K562 (cell line): Measurements from ENCODE around the gene HNRNPH3. TPM values are rescaled to one million over a fixed set of nuclear protein-coding genes. Genes with fewer than 3 reads are reported as not detected.

Source experiments
- CC2D1A ChIP-seq: fragments of 450-650 bp; IDR thresholded peaks from 2 replicates; pipeline ENCODE4 v1.6.1; 2017; ENCODE audit warnings: mild to moderate bottlenecking
- DPF2 ChIP-seq: fragments of 450-650 bp; IDR thresholded peaks from 2 replicates; pipeline ENCODE4 v1.6.1; 2016
- EP300 ChIP-seq: IDR thresholded peaks from 2 replicates; pipeline ENCODE4 v1.6.1; 2012; ENCODE audit warnings: low read length, improper control_type of control experiment
- ESRRB ChIP-seq: fragments of 250-450 bp; sonication (Bioruptor Pico); IDR thresholded peaks from 2 replicates; pipeline ENCODE4 v1.5.0; 2020; ENCODE audit warnings: mild to moderate bottlenecking, moderate library complexity, borderline replicate concordance
- FOXA3 ChIP-seq, 2 experiments: fragments of 450-650 bp in 1 of 2; sonication (generic) in 1 of 2; formaldehyde crosslinking; IDR thresholded peaks in 1 of 2; conservative IDR thresholded peaks in 1 of 2; 2 replicates each; pipeline versions ENCODE4 v1.4.0 to v1.8.0; 2020 to 2022; ENCODE audit warnings: mild to moderate bottlenecking in 2 of 2, missing genetic modification reagents in 1 of 2
- HDAC1 ChIP-seq, 2 experiments: fragments of 450-650 bp; IDR thresholded peaks; 2 replicates each; pipeline ENCODE4 v1.6.1; 2016 to 2017; ENCODE audit warnings: inconsistent platforms in 1 of 2, mild to moderate bottlenecking in 1 of 2, moderate library complexity in 1 of 2
- MTA1 ChIP-seq: fragments of 450-650 bp; IDR thresholded peaks from 2 replicates; pipeline ENCODE4 v1.6.1; 2017; ENCODE audit warnings: borderline replicate concordance
- MYC ChIP-seq, 2 experiments: fragments of 250-450 bp in 1 of 2; sonication (Bioruptor Pico) in 1 of 2; IDR thresholded peaks; 2 replicates each; pipeline versions ENCODE4 v1.5.1 to v1.6.1; 2012 to 2021; ENCODE audit warnings: low read depth in 2 of 2, borderline replicate concordance in 1 of 2, improper control_type of control experiment in 1 of 2, low read length in 1 of 2, mild to moderate bottlenecking in 1 of 2, moderate library complexity in 1 of 2
- NCOA6 ChIP-seq: fragments of 450-650 bp; IDR thresholded peaks from 2 replicates; pipeline ENCODE4 v1.6.1; 2017; ENCODE audit warnings: mild to moderate bottlenecking
- POLR2H ChIP-seq: IDR thresholded peaks from 2 replicates; pipeline ENCODE4 v1.6.1; 2016; ENCODE audit warnings: missing genetic modification characterization, low read depth, mild to moderate bottlenecking, control low read depth, missing compliant biosample characterization, moderate library complexity
- RAD51 ChIP-seq: fragments of 450-650 bp; IDR thresholded peaks from 2 replicates; pipeline ENCODE4 v1.7.1; 2016; ENCODE audit warnings: low read depth, mild to moderate bottlenecking, borderline replicate concordance
- ZEB2 ChIP-seq: fragments of 450-650 bp; IDR thresholded peaks from 2 replicates; pipeline ENCODE4 v1.6.1; 2016
- ZNF212 ChIP-seq: fragments of 450-650 bp; formaldehyde crosslinking; IDR thresholded peaks from 2 replicates; pipeline ENCODE4 v1.4.0; 2020; ENCODE audit warnings: mild to moderate bottlenecking
- ZNF507 ChIP-seq: conservative IDR thresholded peaks from 2 replicates; pipeline ENCODE4 v1.6.1; 2017; ENCODE audit warnings: missing genetic modification characterization, missing compliant biosample characterization
- polyA plus RNA-seq, 8 experiments: library from polyadenylated mRNA; depleted of rRNA in 4 of 8; stranded (reverse) in 5 of 8; unstranded in 3 of 8; fragments of >200 nt; fragmentation: Nextera tagmentation in 2 of 8; fragmentation: Illumina TruSeq in 1 of 8; extraction: Ambion mirVana in 2 of 8; extraction: Trizol in 1 of 8; gene quantifications; 2 replicates each; pipeline versions ENCODE4 v1.2.1 to v1.2.3, GENCODE V29; 2011 to 2014; ENCODE audit warnings: inconsistent platforms in 1 of 8, missing spikeins in 1 of 8
- total RNA-seq, 7 experiments: library from RNA; depleted of rRNA in 6 of 7; stranded (reverse); fragments of >200 nt in 6 of 7; fragmentation: Illumina TruSeq in 2 of 7; extraction: Trizol in 2 of 7; gene quantifications; 2 replicates each; pipeline versions ENCODE4 v1.2.1 to v1.2.3, GENCODE V29; 2011 to 2021; ENCODE audit warnings: low replicate concordance in 1 of 7
- TF ChIP-seq, protein P1 (sequence below), 2 experiments: fragments of 200-800 bp in 1 of 2; sonication (Bioruptor generic) in 1 of 2; sonication (generic) in 1 of 2; formaldehyde crosslinking in 1 of 2; IDR thresholded peaks in 1 of 2; conservative IDR thresholded peaks in 1 of 2; 2 replicates each; pipeline versions ENCODE4 v1.5.0 to v1.6.1; 2016 to 2020; ENCODE audit warnings: missing compliant biosample characterization in 1 of 2, missing genetic modification characterization in 1 of 2, missing genetic modification reagents in 1 of 2
- TF ChIP-seq, protein P2 (sequence below): fragments of 450-650 bp; IDR thresholded peaks from 2 replicates; pipeline ENCODE4 v1.6.1; 2016
- TF ChIP-seq, protein P3 (sequence below): fragments of 450-650 bp; IDR thresholded peaks from 2 replicates; pipeline ENCODE4 v1.6.1; 2016; ENCODE audit warnings: borderline replicate concordance
- TF ChIP-seq, protein P4 (sequence below), 2 experiments: fragments of 450-650 bp in 1 of 2; IDR thresholded peaks; 2 replicates each; pipeline ENCODE4 v1.6.1; 2011 to 2017; ENCODE audit warnings: low read depth in 2 of 2, antibody characterized with exemption in 1 of 2, borderline replicate concordance in 1 of 2, low read length in 1 of 2, mild to moderate bottlenecking in 1 of 2, mixed read lengths in 1 of 2; ENCODE audit not compliant: control insufficient read depth in 1 of 2

HNRNPH3 gene
- total and polyA plus RNA-seq, 9 of the 15 experiments (the other 6 are each of a cell fraction or from before 2014, with no cell fraction given), result 52.8 to 562 (median 152) TPM

DNA sequence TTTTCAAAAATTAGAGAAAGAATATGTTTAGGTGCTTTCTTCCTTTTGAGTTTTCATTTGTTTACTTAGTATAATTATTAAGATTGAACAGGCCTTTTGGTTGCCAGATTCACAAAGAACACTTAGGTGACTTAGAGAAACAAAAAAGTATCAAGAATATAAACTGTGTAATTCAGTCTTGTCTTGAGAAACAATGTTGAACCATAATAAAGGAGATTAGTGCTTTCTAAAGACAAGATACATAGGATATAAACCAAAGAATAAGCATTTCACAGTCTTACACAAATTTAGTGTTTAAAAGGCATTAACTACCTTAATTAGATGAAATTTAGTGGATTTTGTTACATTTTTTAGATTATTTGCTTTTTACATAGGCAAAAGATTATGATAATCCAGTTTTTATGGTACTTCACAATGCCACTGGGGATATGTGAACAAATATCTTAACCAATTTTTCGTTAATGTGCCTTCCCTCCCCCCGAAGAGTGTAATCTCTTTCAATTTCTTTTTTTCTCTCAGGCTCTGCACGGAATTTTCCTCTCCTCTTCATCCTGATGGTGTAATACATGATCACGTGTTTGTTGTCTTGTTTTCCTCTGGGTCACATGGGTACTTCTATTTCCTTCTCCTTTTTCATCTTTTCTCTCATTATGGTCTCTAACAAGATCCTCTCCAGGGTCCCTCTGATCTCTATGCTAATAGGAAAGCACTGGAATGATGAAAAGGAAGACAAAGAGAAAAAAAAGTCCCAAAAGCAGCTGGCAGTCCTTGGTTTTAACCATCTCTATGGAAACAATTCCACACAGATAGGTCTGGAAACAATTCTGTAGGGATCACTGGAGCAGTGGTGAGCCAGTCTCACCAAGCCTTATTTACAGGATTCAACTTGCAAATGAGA, 3.7 kb upstream of the HNRNPH3 start (continued):
- TF ChIP-seq ZNF212 (no peak), CC2D1A (peak; percentile 24; the same call in 1 of the 2 replicates), FOXA3 (CRISPR knock-in tag; conservative IDR thresholded peaks at IDR 0.05 in 1 of 2, IDR thresholded peaks at IDR 0.05 in 1 of 2) (0 out of 4 replicates have a peak, but pooled peaks of 1 of the 2 experiments have one; percentile 11), MYC (IDR thresholded peaks at IDR 0.05; ENCODE audit: low read depth, low read length) (0 out of 2 replicates have a peak, but pooled peaks have one; percentile 20), MYC (CRISPR knock-in tag; IDR thresholded peaks at IDR 0.05; ENCODE audit: borderline replicate concordance, low read depth) (no peak), ZEB2 (no peak), EP300 (no peak), POLR2H (tag) (peak; percentile 67), DPF2 (0 out of 2 replicates have a peak, but pooled peaks have one; percentile 36), RAD51 (peak; percentile 95), NCOA6 (0 out of 2 replicates have a peak, but pooled peaks have one; percentile 24), ZNF507 (no peak), ESRRB (CRISPR knock-in tag) (no peak), HDAC1 (IDR thresholded peaks at IDR 0.05) (no peak), MTA1 (0 out of 2 replicates have a peak, but pooled peaks have one; percentile 16)
- TF ChIP-seq, protein P1, sequence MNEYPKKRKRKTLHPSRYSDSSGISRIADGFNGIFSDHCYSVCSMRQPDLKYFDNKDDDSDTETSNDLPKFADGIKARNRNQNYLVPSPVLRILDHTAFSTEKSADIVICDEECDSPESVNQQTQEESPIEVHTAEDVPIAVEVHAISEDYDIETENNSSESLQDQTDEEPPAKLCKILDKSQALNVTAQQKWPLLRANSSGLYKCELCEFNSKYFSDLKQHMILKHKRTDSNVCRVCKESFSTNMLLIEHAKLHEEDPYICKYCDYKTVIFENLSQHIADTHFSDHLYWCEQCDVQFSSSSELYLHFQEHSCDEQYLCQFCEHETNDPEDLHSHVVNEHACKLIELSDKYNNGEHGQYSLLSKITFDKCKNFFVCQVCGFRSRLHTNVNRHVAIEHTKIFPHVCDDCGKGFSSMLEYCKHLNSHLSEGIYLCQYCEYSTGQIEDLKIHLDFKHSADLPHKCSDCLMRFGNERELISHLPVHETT (CRISPR knock-in tag; conservative IDR thresholded peaks at IDR 0.05 in 1 of 2, IDR thresholded peaks at IDR 0.05 in 1 of 2), result peak in 1 of 2 experiments; percentile 64; a peak in 2 of 4 replicates
- TF ChIP-seq, protein P2, sequence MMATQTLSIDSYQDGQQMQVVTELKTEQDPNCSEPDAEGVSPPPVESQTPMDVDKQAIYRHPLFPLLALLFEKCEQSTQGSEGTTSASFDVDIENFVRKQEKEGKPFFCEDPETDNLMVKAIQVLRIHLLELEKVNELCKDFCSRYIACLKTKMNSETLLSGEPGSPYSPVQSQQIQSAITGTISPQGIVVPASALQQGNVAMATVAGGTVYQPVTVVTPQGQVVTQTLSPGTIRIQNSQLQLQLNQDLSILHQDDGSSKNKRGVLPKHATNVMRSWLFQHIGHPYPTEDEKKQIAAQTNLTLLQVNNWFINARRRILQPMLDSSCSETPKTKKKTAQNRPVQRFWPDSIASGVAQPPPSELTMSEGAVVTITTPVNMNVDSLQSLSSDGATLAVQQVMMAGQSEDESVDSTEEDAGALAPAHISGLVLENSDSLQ, result no peak
- TF ChIP-seq, protein P3, sequence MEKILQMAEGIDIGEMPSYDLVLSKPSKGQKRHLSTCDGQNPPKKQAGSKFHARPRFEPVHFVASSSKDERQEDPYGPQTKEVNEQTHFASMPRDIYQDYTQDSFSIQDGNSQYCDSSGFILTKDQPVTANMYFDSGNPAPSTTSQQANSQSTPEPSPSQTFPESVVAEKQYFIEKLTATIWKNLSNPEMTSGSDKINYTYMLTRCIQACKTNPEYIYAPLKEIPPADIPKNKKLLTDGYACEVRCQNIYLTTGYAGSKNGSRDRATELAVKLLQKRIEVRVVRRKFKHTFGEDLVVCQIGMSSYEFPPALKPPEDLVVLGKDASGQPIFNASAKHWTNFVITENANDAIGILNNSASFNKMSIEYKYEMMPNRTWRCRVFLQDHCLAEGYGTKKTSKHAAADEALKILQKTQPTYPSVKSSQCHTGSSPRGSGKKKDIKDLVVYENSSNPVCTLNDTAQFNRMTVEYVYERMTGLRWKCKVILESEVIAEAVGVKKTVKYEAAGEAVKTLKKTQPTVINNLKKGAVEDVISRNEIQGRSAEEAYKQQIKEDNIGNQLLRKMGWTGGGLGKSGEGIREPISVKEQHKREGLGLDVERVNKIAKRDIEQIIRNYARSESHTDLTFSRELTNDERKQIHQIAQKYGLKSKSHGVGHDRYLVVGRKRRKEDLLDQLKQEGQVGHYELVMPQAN, result no peak
- TF ChIP-seq, protein P4, sequence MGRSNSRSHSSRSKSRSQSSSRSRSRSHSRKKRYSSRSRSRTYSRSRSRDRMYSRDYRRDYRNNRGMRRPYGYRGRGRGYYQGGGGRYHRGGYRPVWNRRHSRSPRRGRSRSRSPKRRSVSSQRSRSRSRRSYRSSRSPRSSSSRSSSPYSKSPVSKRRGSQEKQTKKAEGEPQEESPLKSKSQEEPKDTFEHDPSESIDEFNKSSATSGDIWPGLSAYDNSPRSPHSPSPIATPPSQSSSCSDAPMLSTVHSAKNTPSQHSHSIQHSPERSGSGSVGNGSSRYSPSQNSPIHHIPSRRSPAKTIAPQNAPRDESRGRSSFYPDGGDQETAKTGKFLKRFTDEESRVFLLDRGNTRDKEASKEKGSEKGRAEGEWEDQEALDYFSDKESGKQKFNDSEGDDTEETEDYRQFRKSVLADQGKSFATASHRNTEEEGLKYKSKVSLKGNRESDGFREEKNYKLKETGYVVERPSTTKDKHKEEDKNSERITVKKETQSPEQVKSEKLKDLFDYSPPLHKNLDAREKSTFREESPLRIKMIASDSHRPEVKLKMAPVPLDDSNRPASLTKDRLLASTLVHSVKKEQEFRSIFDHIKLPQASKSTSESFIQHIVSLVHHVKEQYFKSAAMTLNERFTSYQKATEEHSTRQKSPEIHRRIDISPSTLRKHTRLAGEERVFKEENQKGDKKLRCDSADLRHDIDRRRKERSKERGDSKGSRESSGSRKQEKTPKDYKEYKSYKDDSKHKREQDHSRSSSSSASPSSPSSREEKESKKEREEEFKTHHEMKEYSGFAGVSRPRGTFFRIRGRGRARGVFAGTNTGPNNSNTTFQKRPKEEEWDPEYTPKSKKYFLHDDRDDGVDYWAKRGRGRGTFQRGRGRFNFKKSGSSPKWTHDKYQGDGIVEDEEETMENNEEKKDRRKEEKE (IDR thresholded peaks at IDR 0.05; ENCODE audit: borderline replicate concordance in 1 of 2, control insufficient read depth in 1 of 2, low read depth in 2 of 2, low read length in 1 of 2), result 0 out of 4 replicates have a peak, but pooled peaks of 1 of the 2 experiments have one; percentile 4
